ENCODE results near the gene KMT2B. TPM values are rescaled to one million over a fixed set of nuclear protein-coding genes. Genes with fewer than 3 reads are reported as not detected.
A peak's percentile ranks its signal among the peaks of the same experiment; 100 is the strongest.

The KMT2B gene
- polyA plus RNA-seq, 1 donor: 23.0 TPM

DNA sequence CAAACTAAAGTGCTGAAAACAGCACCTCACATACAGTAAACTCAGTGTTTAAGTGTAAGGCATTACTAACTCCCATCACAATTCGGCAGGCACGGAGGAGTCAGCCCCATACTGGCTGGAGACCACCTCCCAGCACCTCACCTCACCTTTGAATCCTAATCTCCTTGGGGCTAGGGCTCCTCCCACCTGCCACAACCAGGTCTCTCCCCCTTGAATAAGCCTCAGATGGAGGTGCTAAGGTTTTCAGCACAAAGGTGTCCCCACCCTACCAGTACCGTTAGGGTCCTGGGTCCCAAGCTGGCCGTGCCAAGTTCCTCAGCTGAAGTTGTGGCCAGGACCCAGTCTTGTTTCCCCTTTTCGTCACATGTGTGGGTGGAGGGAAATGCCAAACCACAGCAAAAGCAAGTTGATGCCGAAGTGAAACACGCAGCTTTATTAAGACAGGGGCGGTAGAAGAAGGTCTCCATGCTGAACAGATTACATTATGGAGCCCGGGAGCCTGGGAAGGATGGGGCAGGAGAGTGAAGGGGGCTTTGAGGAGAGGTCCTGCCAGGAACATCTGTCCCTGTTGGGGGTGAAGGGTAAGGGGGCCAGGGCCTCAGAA, 24.4 kb downstream of the KMT2B start, which contains the start of gene IGFLR1:
Gene IGFLR1, minus strand, starts transcription at position 332 of the 604 bp plus-strand sequence. CDS start 1,272 bp downstream, outside the sequence.
- no peak for DNase-seq (ENCODE audit: low read depth)

DNA sequence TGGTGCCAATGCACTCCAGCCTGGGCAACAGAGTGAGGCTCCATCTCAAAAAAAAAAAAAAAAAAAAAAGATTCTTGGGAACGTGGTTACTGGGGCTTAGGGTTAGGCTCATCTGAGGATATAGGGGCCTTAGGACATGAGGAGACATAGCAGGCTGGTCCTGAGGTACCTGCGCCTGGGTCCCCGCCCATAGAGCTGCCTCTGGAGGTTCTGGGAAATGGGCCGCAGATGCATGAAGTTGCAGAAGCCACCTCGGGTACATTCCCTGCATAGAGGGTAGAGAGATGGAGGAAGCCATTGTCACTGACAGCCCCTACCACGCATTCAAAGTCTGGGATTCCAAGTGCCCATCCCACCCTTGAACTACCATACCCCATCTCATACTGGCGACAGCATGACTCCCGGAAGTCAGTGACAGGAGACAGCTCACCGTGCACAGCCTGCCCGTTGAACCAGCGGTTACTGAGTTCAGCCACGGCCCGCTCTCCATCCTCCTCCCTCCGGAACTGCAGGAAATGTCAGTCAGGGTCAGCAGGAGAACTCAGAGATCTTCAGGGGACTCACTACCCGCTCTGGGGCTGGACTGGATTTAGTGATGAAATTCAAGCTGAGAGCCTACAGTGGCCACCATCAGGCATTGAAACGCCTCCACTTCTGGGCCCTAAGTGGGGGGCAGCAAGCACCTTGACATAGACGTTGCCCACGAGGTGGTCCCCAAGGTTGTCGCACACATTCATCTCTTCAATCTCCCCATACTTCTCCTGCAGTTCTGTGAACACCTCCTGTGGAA, 26.0 kb downstream of the KMT2B start:
- no peak for DNase-seq (ENCODE audit: low read depth)

- peak; percentile 86 for DNase-seq (ENCODE audit: low read depth)
Observed at GRCh38 chr19:35744430-35745327, 26.9 kb downstream of the KMT2B start.

DNA sequence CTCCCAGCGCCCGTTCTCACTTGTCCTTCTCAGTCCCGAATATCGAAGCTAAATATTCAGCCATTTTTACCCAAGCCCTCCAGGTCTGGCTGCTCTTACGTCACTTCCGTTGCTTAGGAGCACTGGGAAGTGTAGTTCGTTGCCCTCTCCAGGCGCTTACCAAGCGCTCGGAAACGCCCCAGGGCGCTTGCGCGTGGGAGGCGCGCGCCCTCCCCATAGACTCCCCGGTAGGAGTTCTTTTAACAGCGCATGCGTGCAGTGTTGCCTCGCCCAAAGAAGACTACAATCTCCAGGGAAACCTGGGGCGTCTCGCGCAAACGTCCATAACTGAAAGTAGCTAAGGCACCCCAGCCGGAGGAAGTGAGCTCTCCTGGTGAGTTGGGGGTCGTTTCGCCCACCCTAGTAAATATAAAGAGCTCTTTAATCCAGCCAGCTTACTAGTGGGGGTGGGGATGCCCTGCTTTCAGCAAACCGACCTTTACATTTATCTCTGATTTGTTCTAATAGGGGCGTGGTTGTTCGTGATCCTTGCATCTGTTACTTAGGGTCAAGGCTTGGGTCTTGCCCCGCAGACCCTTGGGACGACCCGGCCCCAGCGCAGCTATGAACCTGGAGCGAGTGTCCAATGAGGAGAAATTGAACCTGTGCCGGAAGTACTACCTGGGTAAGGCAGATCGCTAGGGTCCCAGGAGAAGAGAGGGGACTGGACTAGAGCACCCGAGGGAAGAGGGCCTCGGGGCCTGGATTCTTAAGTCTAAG, 27.7 kb downstream of the KMT2B start, which contains the start of the genes PSENEN and U2AF1L4:
Gene PSENEN, plus strand, starts transcription at position 324 of the 759 bp plus-strand sequence. Its CDS starts 280 bp downstream, at position 604.
Gene U2AF1L4, minus strand, starts transcription at position 91 of the 759 bp plus-strand sequence. Its CDS starts 27 bp downstream, at position 64.
- DNase-seq (ENCODE audit: low read depth): peak; percentile 99

DNA sequence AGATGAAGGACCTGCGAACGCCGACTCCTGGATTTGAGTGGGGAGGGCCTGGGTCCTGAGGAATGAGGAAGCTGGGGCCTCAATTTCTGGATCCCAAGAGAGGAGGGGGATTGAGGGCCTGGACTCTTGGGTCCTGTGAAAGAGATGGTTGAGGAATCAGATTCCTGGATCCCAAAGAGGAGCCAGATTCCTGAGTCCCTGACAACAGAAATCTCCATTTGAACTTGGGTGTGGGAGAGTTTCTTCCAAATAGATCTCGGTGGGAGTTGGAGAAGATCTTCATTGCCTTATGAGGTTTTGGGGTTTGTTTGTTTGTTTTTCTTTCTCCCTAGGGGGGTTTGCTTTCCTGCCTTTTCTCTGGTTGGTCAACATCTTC, 28.3 kb downstream of the KMT2B start:
- DNase-seq (ENCODE audit: low read depth): no peak

- no peak for DNase-seq (ENCODE audit: low read depth)
Observed at GRCh38 chr19:35746531-35746930, 28.7 kb downstream of the KMT2B start.

GRCh38 chr19:35748106-35749020, 30.6 kb downstream of the KMT2B start, which contains the start of gene LIN37:
LIN37 (plus strand) TSS chr19:35748576; CDS start chr19:35748725, 149 bp downstream.
- peak; percentile 99 for DNase-seq (ENCODE audit: low read depth)

DNA sequence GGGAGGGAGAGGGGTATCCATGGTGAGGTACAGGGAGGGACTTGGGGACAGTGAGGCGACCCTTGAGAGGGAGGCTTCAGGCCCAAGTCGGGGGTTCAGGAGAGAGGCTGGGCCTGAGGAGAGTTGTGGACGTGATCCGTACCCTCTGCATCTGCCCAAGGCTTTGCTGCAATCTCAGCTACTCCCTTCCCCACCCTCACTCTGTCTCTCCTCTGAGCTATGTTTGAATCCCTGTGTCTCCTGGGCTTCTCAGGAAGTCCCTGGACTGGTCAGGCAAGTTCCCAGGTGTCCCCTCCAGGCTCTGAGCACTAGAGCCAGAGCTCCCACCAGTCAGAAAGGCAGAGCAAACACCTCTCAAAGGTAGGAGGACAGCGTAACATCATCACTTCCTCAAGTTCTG, 32.4 kb downstream of the KMT2B start:
- DNase-seq (ENCODE audit: low read depth): no peak

- DNase-seq (ENCODE audit: low read depth): no peak
Observed at GRCh38 chr19:35751839-35752745, 34.3 kb downstream of the KMT2B start.

- DNase-seq (ENCODE audit: low read depth): no peak
Observed at GRCh38 chr19:35752746-35753350, 35.0 kb downstream of the KMT2B start.

DNA sequence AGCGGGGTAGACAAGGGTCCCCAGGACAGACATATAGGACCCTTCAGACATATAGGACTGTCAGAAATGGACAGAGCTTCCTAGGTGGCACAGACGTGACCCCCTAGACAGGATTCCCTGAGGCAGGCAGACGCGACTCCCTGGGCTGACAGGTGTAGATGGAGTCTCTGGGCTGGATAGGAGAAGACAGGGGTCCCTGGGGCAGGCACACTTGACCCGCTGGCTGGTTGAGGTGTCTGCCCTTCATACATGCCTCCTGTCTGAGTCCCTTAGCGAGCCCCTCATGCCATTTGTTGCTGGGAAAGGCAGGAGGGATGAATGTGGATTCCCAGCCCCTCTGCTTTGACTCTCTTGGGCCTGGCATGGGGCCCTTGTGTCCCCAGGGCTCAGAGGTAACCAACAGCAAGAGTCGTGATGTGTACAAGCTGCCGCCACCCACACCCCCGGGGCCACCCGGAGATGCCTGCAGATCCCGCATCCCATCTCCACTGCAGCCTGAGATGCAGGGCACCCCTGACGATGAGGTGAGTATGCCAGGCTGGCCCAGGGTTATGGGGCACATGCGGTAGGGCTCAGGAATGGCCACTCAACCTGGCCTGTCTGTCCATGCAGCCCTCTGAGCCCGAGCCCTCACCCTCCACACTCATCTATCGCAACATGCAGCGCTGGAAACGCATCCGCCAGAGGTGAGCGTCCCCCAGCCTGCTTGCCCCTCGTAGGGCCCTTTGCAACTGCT, 36.0 kb downstream of the KMT2B start:
- DNase-seq (ENCODE audit: low read depth): no peak

DNA sequence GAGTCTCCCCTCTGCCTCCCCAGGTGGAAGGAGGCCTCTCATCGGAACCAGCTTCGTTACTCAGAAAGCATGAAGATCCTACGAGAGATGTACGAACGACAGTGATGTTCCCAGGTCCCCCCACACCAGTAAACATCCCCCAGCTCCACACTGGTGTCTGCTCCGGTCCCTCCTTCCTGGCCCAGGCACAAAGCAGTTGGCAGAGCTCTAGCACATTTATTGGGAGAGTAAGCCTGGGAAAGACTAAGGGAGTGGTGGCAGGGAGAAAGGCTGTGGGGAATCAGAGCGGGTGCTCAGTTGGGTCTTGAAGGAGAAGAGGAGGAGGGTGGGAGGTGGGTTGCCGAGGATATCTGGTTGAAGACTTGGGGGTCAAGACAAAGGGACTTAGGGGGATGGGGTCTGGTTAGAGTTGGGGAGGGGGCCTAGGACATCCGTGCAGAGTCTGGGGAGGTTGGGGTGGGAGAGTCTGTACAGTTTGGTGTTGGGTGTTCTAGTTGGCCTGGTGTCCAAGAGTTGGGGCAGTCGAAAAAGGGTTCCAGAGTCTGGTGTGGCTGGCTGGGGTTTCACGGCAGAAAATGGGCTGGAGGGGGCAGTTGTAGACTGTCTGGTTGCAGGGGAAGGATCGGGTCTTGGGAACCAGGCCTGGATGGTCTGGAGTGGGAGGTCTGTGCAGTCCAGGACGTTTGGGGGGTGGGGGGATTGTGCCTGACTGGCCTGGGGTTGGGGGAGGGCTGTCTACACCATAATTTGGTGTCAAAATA, 36.7 kb downstream of the KMT2B start:
- DNase-seq (ENCODE audit: low read depth): no peak

GRCh38 chr19:35755131-35755549, 37.3 kb downstream of the KMT2B start:
- DNase-seq (ENCODE audit: low read depth): no peak

DNA sequence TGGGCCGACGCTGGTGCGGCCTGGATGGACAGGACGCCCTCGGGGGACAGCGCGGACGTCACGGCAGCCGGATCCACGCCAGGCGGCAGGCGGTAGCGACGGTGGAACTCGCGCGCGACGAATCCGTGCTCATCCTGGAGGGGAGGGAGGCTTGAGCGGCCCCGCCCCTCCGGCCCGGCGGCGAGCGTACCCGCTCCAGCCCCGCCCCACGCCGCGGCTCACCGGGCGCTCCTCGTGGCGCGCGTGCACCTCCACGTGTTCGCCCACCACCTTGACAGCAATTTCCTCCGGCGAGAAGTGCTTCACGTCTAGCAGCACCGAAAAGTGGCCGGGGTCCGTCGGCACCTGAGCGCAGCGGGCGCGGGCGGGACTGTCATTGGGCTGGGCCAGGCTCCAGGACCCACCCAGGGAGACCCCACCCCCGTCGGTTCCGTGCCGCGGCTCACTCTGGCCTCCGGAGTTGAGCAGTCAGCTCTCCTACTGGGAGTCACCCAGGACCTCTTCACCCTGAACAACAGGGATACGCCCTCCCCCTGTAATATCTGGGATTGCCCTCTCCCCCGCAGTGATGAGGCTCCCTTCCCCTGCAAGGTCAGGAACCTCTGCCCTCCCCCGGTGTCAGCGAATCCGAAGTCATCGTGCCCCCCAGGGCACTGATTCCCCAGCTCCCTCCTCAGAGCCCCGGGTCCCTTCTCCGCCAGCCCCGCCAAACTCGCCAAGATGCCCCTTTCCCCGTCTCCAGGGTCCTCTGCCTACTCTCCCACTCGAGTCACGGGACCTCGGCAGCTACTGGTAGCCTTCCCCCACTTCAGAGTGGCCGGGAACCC, 38.0 kb downstream of the KMT2B start:
- no peak for DNase-seq (ENCODE audit: low read depth)

DNA sequence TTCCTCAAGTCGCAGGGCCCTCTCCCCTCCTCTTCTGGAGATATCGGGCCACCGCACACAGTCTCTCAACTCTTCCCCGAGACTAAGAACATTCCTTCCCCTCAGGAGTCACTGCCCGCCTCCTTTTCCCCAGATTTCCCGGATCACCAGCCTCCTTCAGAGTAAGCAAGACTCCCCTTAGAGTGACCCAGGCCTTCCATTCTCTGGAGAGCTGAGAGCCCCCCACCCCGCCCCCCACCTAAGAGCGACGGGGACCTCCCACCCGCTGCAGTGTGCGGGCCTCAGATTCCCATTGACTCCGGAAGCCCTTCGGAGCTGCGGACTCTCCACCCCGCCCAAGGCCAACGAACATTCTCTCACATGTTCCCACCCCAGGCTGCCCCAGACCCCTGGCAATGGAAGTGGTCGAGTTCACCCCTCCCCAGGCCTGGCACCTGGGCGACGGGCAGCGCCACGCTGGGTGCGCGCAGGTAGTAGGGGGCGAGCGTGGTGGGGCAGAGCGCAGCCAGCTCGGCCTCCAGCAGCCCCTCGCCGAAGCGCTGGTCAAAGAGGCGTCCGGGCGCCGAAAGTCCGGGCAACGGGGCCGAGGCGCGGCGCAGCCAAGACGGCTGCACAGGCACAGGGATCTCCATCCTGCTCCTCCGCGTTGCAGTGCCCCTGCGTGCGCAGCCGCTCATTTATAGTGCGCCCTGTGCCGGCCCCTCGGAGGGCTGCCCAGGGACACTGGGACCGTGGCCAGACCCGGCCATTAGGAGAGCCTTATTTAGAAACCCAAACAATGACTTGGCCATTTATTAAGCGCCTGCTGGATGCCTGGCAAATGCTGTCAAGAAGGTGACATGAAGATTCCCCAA, 38.8 kb downstream of the KMT2B start, which contains the start of gene HSPB6:
Gene HSPB6, minus strand, starts transcription at position 653 of the 854 bp plus-strand sequence. Its CDS starts 21 bp downstream, at position 632.
- DNase-seq (ENCODE audit: low read depth): no peak
